Stimulated activated CD4-positive, alpha-beta T cell treated with anti-CD3 and anti-CD28 coated beads, Interleukin-2, amount 100 ng/mL, for 48 hours (primary cell): ENCODE measurements around the gene MCHR1.

ENCODE experiments used
- DNase-seq, 2 donors: peaks; one replicate each; pipeline ENCODE4 v3.0.0-alpha.2; 2020

Gene MCHR1

DNA sequence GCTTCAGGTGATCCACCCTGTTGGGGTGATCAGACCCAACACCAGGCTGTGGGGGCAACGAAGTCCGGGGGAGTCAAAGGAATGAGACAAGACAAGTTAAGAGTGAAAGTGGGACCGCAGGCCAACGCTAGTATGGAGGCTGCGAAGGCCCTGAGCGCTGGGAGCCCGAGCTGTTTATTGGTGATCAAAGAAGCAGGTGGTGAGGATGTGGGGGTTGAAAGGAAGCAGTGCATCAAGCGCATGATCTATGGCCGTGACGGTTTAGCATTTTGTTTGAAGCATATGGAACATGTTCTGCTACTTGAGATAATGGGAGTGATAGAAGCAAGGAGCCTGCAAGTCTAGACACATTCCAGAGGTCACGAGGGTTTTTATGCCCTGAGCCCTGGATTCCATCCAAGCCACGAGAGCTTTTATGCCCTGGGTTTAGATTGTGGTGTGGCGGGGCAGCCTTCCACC lies 49.5 kb downstream of the MCHR1 start:
- peak in 1 of 2 donors; percentile 36 for DNase-seq

DNA sequence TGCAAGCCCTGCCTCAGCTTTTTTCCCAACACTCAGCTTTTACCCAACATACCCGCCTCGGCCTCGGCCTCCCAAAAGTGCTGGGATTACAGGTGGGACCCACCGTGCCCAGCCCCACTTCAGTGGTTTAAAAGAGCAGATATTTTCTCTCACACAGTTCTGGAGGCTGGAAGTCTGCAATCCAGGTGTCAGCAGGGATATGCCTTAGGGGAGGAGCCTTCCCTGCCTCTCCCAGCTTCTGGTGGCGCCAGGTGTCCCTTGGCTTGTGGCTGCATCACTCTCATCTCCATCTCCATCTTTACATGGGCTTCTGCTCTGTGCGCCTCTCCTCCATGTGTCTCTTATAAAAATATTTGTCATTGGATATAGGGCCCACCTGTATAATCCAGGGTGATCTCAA lies 50.0 kb downstream of the MCHR1 start:
- no peak for DNase-seq
